HG03521 (cell line): Measurements from ENCODE around the gene ASB5.

Experiments
- ATAC-seq: cut with Tn5 transposase; IDR thresholded peaks from one replicate; pipeline ENCODE4 v1.9.1; 2021; ENCODE audit warnings: mild to moderate bottlenecking, moderate library complexity; ENCODE audit not compliant: unreplicated experiment

The ASB5 gene

GRCh38 chr4:176185051-176185450, 84.0 kb downstream of the ASB5 start:
- no peak for ATAC-seq
